HG02852 (cell line): ENCODE results near the gene SPSB1.
"Not testable (repeated sequence)": the region's sequence is repeated elsewhere in the genome, so short reads cannot be mapped to it uniquely, and the experiment has no call there.

Experiments
- ATAC-seq: cut with Tn5 transposase; IDR thresholded peaks from one replicate; pipeline ENCODE4 v1.9.1; 2021; ENCODE audit warnings: mild to moderate bottlenecking, moderate library complexity; ENCODE audit not compliant: unreplicated experiment

SPSB1 gene

DNA sequence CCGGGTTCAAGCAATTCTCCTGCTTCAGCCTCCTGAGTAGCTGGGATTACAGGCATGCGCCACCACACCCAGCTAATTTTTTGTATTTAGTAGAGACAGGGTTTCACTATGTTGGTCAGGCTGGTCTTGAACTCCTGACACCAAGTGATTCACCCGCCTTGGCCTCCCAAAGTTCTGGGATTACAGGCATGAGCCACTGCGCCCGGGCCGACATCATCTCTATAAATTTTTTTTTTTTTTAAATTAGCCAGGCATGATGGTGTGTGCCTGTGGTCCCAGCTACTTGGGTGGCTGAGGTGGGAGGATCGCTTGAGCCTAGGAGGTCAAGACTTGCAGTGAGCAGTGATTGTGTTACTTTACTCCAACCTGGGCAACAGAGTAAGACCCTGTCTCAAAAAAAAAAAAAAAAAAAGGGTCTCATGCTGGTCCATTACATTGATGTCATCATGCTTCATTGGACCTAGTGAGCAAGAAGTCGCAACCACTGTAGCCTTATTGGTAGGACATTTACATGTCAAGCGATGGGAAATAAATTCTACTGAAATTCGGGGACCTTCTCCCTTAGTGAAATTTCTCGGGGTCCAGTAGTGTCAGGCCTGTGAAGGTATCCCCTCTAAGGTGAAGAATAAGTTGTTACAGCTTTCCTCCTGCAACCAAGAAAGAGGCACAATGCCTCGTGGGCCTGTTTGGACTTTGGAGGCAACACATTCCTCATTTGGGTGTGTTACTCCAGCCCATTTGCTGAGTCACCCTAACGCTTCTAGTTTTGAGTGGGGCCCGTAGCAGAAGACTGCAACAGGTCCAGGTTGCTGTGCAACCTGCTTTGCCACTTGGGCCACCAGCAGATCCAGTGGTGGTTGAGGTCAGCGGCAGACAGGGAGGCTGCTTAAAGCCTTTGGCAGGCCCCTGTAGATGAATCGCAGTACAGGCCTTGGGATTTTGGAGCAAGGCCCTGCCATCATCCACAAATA lies 7.2 kb downstream of the SPSB1 start:
- ATAC-seq: not testable (repeated sequence)

DNA sequence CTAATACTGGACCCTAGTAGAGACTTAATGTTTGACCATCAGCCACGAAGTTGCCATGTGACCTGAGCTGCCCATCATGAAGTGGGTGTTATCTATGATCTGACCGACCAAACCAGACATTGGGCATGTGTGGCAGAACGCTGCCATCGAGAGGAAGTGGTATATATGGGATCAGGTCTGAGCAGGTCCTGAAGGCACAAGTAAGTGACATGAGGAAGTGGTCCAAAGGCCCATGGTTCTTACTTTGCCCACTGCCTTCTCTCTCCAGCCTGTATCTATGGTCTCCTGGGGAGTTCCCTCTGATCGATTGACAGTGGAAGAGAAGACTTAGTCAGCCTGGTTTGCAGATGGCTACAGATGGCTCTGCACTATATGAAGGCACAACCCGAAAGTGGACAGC lies 7.9 kb downstream of the SPSB1 start:
- no peak for ATAC-seq

DNA sequence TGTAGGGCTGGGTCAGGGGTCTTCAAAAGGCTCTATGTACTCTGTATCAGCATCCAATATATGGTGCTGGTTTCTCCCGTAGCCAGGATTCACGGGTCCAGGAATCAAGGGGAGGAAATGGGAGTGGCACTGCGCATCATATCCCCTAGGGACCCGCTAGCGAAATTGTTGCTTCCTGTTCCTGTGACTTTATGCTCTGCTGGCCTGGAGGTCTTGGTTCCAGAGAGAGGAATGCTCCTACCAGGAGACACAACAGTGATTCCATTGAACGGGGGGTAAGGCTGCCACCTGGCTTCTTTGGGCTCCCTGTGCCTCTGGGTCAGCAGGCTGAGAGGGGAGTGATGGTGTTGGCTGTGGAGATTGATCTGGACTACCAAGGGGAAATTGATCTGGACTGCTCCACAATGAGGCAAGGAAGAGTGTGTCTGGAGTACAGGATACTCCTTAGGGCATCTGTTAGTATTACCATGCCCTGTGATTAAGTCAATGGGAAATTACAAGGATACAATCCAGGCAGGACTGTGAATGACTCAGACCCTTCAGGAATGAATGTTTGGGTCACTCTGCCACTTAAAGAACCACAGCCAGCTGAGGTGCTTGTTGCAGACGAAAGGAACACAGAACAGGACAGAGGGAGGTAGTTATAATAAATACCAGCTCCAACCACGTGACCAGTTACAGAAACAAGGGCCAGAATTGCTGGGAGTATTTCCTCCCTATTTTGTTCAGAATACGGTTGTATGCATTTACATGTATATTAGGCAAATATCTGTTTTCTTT lies 10.2 kb downstream of the SPSB1 start:
- no peak for ATAC-seq

DNA sequence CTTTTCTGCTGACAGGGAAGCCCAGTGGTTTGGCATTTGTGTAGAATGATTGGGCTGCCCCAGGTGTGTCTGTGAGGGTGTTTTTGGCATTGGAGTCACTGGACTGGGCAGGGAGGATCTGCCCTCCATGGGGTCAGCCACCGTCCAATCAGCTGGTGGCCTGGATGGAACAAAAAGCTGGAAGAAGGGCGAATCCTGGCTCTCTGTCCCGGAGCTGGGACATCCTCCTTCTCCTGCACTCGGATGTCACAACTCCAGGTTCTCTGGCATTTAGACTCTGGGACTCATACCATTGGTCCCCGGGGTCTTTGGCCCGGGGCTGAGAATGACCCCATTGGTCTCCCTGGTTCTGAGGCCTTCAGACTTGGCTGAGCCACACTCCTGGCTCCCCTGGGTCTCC lies 11.2 kb downstream of the SPSB1 start:
- ATAC-seq: no peak

DNA sequence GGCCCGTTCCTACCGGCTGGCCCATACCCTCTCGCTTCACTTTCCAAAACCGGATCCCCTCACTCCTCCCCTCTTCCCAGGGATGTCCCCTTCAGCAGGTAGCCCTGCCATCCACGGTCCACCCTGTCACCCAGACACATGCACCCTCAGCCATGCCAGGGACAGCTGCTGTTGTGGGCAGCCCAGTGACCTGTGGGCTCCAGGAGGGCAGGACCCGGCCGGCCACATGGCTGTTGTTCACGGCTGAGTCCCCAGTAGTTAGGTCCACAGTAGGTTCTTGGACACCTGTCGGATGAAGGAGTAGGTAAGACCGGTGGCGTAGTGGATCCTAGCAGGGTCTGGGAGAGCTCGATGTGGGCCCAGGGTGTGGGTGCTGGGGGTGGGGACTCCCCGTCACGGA lies 12.5 kb downstream of the SPSB1 start:
- ATAC-seq: no peak

DNA sequence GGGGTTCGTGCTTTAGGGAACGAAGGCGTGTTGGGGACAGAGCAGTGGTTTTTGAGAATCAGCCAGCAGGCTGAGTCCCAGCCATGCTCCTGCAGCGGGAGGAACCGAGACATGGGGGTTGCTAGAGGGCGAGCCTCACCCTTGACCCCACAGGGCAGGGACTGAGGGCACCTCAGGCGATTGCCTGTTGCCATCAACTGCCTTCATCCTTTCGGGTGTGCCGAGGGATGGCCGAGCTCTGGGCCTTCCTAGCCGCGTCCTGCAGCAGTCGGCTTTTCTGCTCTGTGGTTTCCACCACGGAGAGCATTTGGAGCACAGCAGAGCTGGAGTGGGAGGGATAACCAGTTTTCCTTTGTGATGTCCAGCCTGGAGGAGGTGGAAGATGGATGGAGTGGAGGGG lies 13.3 kb downstream of the SPSB1 start:
- ATAC-seq: no peak

DNA sequence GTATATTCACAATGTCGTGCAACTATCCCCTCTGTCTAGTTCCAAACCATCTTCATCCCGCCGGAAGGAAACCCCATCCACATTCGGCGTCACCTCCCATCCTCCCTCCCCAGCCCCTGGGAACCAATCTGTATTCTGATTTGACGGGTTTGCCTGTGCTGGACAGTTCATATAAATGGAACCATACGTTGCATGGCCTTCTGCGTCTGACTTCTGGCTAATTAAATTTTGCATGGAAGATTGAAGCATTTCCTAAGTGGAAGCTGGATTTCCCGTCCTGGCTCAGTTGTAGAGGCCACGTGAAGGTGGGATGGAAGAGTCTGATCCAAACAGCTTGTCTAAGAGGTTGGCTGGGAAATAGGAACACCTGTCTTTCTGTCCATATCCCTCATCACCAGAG lies 14.6 kb downstream of the SPSB1 start:
- ATAC-seq: no peak

DNA sequence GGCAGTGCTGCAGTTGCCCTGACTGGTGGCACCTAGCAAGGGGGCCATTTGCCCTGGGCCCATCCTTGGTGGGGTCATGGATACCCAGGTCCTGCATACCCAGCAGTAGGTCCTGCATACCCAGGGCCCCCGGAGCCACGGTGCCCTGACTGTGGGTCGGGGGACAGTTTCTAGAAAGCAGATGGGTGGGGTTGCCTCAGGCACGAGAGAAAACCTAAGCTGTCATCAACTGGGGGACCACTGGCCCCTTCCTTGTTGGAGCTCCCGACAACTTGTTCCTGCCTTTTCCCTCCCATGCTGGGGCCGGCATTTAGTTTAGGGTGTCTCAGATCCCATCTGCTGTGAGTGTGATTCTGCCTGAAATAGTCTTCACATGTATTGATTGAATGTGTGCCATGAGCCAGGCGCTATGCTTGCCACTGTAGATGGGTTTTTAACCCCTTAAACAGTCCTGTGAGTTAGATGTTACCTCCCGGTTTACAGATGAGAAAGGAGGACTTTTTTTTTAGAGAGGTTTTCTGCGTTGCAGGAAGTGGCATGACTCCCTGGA lies 15.6 kb downstream of the SPSB1 start:
- ATAC-seq: no peak

DNA sequence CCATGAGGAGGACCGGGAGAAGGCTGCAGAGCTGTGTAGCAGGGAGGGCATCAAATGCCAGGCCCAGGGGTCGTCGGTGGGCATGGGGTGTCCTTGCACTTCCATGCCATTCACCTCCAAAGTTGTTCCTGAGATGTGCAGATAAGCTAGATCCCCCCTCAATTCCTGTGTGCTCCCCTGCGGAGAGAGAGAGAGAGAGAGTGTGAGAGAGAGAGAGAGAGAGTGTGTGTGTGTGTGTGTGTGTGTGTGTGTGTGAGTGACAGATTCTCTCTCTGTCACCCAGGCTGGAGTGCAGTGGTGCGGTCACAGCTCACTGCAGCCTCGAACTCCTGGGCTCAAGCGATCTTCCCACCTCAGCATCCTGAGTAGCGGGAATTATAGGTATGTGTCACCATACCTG lies 16.4 kb downstream of the SPSB1 start:
- ATAC-seq: no peak

DNA sequence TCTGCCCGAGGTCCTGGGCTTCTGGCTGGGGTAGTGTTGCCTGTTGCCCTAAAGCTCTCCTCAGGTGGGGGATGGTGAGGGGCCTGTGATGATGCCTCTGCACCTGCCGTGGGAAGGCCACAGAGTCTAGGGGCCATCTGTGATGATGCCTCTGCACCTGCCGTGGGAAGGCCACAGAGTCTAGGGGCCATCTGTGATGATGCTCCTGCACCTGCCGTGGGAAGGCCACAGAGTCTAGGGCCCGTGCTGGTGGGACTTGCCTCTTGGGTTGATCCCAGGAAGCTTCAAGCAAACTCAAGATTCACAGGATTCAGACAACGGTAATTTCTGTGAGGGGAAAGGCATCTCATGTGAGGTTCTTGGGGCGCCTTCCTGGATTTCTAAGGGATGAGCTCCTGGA lies 17.3 kb downstream of the SPSB1 start:
- no peak for ATAC-seq

DNA sequence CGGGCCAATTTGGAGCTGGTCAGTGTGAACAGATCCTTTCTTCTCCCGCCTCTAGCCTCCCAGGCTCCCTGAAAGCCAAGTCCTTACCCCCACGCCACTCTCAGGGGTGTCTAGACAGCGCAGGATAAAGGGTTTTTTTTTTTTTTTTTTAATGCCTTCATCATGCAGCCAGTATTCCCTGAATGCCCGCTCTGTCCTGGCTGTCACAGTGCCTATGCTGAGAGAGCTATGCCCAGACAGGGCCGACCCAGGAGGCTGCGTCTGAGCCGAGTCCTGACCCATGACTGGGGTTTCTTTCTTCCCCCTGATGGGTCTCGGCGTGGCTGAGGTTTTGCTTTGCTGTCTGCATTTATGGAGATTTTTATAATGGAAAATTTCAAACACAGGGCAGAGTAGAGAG lies 18.3 kb downstream of the SPSB1 start:
- no peak for ATAC-seq

DNA sequence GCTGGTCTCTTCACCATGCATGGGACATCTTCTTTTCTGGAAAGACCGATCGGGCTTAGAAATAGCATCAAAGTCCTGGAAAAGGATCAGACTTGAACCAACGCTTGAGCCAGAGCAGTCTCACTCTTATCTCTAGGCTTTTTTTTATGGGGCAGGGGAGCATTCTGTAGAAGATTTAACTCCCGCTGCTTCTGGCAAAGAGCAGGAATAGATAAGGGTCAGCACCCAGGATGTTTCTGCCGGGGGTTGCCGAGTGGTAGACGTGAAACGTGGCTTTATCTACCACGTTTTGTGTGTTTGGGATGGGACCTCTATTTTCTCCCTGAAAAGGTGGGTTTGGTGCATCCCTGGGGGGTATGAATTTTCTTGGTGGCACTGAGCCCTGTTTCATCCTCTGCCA lies 18.8 kb downstream of the SPSB1 start:
- ATAC-seq: no peak

DNA sequence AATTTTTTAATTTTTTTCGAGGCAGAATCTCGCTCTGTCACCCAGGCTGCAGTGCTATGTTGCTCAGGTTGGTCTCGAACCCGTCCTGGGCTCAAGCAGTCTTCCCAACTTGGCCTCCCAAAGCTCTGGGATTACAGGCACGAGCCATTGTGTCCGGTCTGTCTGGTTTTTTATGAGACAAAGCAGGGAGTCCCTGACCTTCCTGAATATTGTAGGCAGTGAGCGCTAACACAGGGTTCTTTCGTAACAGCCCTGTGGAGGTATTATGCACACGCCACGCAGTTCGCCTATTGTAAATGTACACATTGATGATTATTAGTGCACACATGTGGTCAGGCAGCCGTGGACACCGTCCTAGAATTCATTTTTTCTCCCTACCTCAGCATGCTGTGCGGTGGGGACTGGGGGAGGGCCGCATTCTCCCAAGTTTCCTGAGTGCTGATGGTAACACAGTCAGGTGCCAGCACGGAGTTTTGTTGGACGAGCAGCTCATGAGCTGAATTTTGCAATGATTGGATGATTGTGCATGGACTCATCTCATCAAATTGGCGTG lies 19.6 kb downstream of the SPSB1 start:
- no peak for ATAC-seq

DNA sequence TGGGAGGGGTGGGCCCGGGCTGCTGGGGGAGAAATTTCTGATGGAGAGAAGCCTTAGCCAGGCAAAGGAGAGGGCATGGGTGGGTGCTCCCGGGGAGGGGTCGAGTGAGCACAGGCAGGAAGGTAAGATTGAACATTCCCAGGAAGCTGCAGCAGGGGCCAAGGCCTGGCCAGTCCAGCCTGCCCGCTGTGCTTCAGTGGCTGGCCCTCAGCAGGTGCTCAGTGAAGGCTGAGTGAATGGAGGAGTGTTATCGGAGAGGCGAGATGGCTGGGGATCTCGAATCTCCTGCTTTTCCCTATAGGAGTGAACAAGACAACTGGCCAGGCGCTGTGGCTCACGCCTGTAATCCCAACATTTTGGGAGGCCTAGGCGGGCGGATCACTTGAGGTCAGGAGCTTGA lies 20.9 kb downstream of the SPSB1 start:
- ATAC-seq: no peak

DNA sequence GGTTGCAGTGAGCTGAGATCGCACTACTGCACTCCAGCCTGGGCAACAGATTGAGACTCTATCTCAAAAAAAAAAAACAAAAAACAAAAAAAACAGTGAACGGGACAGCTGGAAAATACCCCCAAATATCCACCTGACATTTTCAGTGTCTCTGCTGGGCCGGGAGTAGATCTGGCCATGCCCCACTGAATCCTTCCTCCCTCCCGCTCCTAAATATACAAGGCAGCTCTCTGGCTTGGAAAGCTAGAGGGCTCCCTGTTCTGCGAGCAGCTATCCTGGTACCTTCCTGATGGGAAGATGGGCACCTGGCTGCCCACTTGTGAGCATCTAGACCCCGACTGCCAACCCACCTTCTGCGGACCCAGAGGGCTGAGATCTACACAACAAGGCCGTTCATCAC lies 21.4 kb downstream of the SPSB1 start:
- no peak for ATAC-seq

DNA sequence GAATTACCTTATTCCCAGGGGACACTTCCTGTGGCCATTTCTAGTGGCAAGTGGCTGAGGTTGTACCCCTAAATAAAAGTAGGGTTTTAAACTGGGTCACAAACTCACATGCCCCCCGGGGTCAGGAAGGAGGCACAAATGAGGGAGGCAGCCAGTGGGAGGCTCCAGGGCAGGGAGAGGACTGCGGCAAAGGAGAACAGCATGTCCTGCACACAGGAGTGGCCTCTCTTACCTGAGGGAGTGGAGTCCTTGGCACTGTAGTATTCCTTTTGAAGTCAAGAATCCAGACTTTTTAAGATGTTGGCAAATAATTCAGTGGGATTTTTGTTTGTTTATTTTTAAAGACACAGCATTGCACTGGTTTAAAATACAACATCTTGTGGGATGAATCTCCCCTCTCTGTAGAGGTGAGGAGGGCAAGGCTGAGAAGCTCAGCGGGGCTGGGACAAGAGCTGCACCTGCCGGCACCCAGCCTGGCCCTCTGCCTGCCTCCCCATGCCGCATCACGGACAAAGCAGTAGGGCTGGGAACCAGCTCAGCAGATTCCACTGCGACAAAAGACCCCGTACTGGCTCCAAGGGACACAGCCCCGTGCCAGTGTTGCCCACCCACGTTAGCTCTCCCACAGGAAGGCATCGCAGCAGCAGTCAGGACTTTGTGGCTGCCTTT lies 22.2 kb downstream of the SPSB1 start:
- no peak for ATAC-seq

DNA sequence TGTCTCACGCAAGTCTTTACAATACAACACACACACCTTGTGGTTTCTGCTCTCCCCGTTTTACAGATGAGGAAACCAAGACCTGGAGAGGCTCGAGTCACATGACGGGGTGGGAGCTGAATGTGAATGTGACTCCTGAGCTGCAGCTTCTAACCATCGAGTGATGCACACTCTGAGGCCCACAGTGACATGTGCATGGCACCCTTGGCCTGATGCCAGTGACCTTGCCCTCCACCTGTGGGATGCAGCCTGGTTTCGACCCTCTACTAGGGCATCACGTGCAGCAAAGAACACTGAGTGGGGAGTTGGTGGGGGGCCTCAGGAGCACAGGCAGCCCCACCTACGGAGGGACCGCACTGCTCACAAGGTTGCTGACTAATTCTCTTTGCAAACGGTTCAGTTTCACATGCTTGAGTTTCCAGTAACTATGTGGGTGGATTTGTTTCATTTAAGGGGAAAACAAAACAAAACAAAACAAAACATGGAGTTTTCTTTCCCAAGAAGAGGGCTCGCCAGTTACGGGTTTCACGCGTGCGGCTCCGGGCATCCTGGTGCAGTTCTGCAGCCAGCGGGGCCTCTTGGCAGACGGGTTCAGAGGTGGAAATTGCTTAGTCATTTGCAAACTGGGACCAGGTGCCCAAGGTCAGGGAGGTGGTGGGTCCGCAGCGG lies 22.9 kb downstream of the SPSB1 start:
- no peak for ATAC-seq

DNA sequence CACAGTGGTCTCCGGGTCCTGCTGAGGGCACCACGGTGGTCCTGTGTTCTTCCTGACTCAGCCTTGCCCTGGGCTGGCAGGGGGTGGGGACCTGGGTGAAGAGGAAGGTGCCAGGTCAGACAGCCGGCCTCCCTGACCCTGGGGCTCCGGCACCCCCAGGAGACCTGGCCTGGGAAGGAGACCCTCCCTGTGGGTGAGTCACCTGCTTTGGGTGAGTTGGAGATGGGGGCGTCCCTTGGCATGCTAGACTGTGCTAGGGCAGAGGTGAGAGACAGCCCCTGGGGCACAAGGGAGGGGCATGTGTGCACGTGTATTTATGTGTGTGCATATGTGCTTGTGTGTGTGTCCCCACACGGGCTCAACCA lies 23.4 kb downstream of the SPSB1 start:
- ATAC-seq: no peak

DNA sequence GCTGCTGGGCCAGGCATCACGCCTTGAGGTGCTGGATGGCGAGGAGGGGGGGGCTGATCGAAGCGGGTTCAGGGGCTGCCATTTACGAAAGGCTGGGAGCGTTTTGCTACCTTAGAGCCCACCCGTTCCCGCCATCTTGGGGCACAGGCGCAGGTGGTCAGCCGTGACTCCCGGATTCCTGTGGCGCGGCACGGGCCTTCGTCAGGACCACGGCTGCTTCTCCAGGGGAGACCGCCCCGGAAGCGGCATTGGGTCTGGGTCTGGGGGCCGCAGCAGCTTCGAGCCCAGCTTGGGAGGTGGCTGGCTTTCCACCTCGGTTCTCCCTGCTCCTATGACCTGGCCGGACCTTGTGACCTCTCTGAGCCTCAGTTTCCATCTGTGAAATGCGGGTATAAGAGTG lies 23.8 kb downstream of the SPSB1 start:
- no peak for ATAC-seq

DNA sequence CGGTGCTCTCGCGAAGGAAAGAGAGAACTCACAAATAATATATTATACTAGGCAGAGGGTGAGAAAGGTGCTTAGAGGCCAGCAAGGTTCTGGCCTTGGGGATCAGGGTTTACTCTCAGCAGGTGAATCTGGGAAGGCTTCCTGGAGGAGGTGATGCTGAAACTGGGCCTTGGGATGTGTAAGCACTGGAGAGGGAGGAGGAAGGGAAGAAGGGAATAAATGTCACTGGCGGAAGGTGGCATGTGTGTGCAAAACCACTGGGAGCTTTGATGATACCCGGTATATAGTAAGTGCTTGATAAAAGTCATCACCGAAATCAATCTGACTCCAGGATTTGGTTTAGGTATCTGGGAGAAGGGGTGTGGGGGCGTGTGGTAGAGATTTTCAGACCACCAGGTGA lies 24.4 kb downstream of the SPSB1 start:
- ATAC-seq: no peak
